CD14-positive monocyte (primary cell): ENCODE results near the gene FBXL2. TPM values are rescaled to one million over a fixed set of nuclear protein-coding genes. Genes with fewer than 3 reads are reported as not detected.

Experiments
- DNase-seq, 3 donors: peaks; one replicate each; pipeline ENCODE4 v3.0.0-alpha.2; 2011 to 2022
- H2AFZ ChIP-seq: 2 replicates; pipeline ENCODE4 v1.6.0; 2012; ENCODE audit warnings: mild to moderate bottlenecking, low read depth, low read length, inconsistent platforms; ENCODE audit not compliant: insufficient read depth, poor library complexity, severe bottlenecking
- H3K27ac ChIP-seq, 2 donors: 1 replicate in 1 of 2; 2 replicates in 1 of 2; pipeline ENCODE4 v1.5.1; 2012 to 2013; ENCODE audit warnings: low read length in 2 of 2, control low read depth in 1 of 2, inconsistent platforms in 1 of 2, low read depth in 1 of 2, mild to moderate bottlenecking in 1 of 2
- H3K27me3 ChIP-seq, 2 donors: one replicate each; pipeline versions ENCODE4 v1.6.0 to v1.6.1; 2011 to 2013; ENCODE audit warnings: low read length in 2 of 2; ENCODE audit not compliant: control insufficient read depth in 2 of 2, insufficient read depth in 2 of 2
- H3K36me3 ChIP-seq, 2 donors: replicated peaks in 1 of 2; 1 replicate in 1 of 2; 2 replicates in 1 of 2; pipeline versions ENCODE4 v1.5.1 to v1.6.1; 2012 to 2013; ENCODE audit warnings: low read length in 2 of 2, control low read depth in 1 of 2, inconsistent platforms in 1 of 2, mild to moderate bottlenecking in 1 of 2; ENCODE audit not compliant: insufficient read depth in 2 of 2, control insufficient read depth in 1 of 2
- H3K4me1 ChIP-seq, 2 donors: 1 replicate in 1 of 2; 2 replicates in 1 of 2; pipeline versions ENCODE4 v1.5.1 to v1.6.1; 2012 to 2013; ENCODE audit warnings: low read length in 2 of 2, control low read depth in 1 of 2, inconsistent platforms in 1 of 2, mild to moderate bottlenecking in 1 of 2, moderate library complexity in 1 of 2; ENCODE audit not compliant: insufficient read depth in 2 of 2, control insufficient read depth in 1 of 2
- H3K4me2 ChIP-seq: replicated peaks from 2 replicates; pipeline ENCODE3; 2012; ENCODE audit warnings: low read length, moderate library complexity, mild to moderate bottlenecking; ENCODE audit not compliant: poor library complexity, severe bottlenecking; ENCODE audit errors: extremely low read depth
- H3K4me3 ChIP-seq, 3 experiments: fragments of 200-600 bp in 1 of 3; sonication (generic) in 1 of 3; replicated peaks in 1 of 3; 1 replicate in 2 of 3; 2 replicates in 1 of 3; pipeline ENCODE4 v1.5.1; 2011 to 2013; ENCODE audit warnings: low read length in 3 of 3, mild to moderate bottlenecking in 3 of 3, control low read depth in 2 of 3, low read depth in 2 of 3, inconsistent platforms in 1 of 3, moderate library complexity in 1 of 3
- H3K79me2 ChIP-seq: 2 replicates; pipeline ENCODE4 v1.6.0; 2012; ENCODE audit warnings: mild to moderate bottlenecking, control low read depth, inconsistent platforms, low read length, moderate library complexity; ENCODE audit not compliant: insufficient read depth
- H3K9ac ChIP-seq: 2 replicates; pipeline ENCODE4 v1.6.0; 2017; ENCODE audit warnings: low read length, mild to moderate bottlenecking; ENCODE audit not compliant: insufficient read depth, poor library complexity, severe bottlenecking
- H3K9me3 ChIP-seq, 2 donors: replicated peaks in 1 of 2; 1 replicate in 1 of 2; 2 replicates in 1 of 2; pipeline versions ENCODE4 v1.5.1 to v1.6.1; 2012 to 2013; ENCODE audit warnings: low read length in 2 of 2, control low read depth in 1 of 2; ENCODE audit not compliant: control insufficient read depth in 1 of 2, insufficient read depth in 1 of 2
- H4K20me1 ChIP-seq: 2 replicates; pipeline ENCODE4 v1.6.0; 2012; ENCODE audit warnings: mild to moderate bottlenecking, low read length, control low read depth, moderate library complexity; ENCODE audit not compliant: insufficient read depth
- H3K27ac Mint-ChIP-seq, 7 donors: one replicate each; pipeline ENCODE4 v1.8.0; 2020; ENCODE audit warnings: mild to moderate bottlenecking in 7 of 7, mixed read lengths in 7 of 7, moderate library complexity in 6 of 7, inconsistent platforms in 2 of 7
- H3K27me3 Mint-ChIP-seq, 3 donors: one replicate each; pipeline ENCODE4 v1.8.0; 2021 to 2022; ENCODE audit warnings: low read depth in 3 of 3, mild to moderate bottlenecking in 3 of 3, mixed read lengths in 3 of 3, moderate library complexity in 3 of 3, inconsistent platforms in 1 of 3
- H3K36me3 Mint-ChIP-seq, 2 donors: one replicate each; pipeline ENCODE4 v1.8.0; 2020; ENCODE audit warnings: mixed read lengths in 2 of 2, inconsistent platforms in 1 of 2, mild to moderate bottlenecking in 1 of 2
- H3K4me1 Mint-ChIP-seq: one replicate; pipeline ENCODE4 v1.8.0; 2020; ENCODE audit warnings: mild to moderate bottlenecking, mixed read lengths
- H3K4me3 Mint-ChIP-seq, 2 donors: one replicate each; pipeline ENCODE4 v1.8.0; 2020; ENCODE audit warnings: mild to moderate bottlenecking in 2 of 2, mixed read lengths in 2 of 2, moderate library complexity in 1 of 2
- H3K9me3 Mint-ChIP-seq, 7 donors: one replicate each; pipeline ENCODE4 v1.8.0; 2020 to 2022; ENCODE audit warnings: mixed read lengths in 7 of 7, mild to moderate bottlenecking in 6 of 7, moderate library complexity in 6 of 7, inconsistent platforms in 2 of 7
- CTCF ChIP-seq: fragments of 200-600 bp; IDR thresholded peaks from one replicate; pipeline ENCODE4 v1.8.0; 2022; ENCODE audit warnings: antibody characterized with exemption, mild to moderate bottlenecking
- WGBS: methylation state at CpG from one replicate; pipeline ENCODE4 v1.1.5; 2013; ENCODE audit warnings: missing lambda C conversion rate; ENCODE audit not compliant: insufficient coverage; 5-methylcytosine and 5-hydroxymethylcytosine counted together
- intact Hi-C, 2 donors: fragments of 100-400 bp; cut with micrococcal nuclease; formaldehyde crosslinking; loops; one replicate each; pipeline versions ENCODE4 v1.15.0 to v1.15.1; 2023
- polyA plus RNA-seq, 3 donors: library from polyadenylated mRNA; depleted of rRNA in 1 of 3; unstranded in 2 of 3; stranded (reverse) in 1 of 3; fragments of 300-500 nt in 2 of 3; fragments of >200 nt in 1 of 3; fragmentation: Illumina TruSeq in 2 of 3; gene quantifications; 1 replicate in 2 of 3; 2 replicates in 1 of 3; pipeline ENCODE4 v1.2.3, GENCODE V29; 2012 to 2021

The FBXL2 gene
- polyA plus RNA-seq, 3 donors, result not detected

DNA sequence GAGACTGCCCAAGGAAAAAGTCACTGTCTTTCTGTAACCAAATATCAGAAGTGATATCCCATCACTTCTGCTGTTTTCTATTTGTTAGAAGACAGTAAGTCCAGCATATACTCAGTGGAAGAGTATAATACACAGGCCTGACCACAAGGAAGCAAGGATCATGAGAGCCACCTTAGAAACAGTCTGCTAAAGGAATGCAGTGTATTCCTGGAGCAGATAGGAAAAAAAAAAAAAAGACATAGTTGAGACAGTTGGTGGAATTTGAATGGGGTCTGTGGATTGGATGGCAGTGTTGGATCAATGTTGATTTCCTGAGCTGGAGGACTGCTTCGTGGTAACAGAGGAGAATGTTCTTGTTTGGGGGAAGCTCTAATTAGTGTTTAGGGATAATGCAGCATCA is 26.5 kb upstream of the FBXL2 start:
- Mint-ChIP-seq H3K27ac (no peak overlapping the region), H3K36me3 (no peaks in the 10 kb centered on the region), H3K9me3 (peaks cover 0 to 4% (median 2%) of the 10 kb centered on the region in 7 donors), H3K4me3 (no peak overlapping the region), H3K4me1 (no peaks in the 10 kb centered on the region), H3K27me3 (peaks cover 2 to 7% (median 4%) of the 10 kb centered on the region in 3 donors)
- Histone ChIP-seq H3K27me3 (no peaks in the 10 kb centered on the region), H4K20me1 (no peaks in the 10 kb centered on the region), H3K27ac (no peak overlapping the region), H3K4me2 (no peak overlapping the region), H3K9me3 (no peaks in the 10 kb centered on the region), H3K36me3 (no peaks in the 10 kb centered on the region), H3K4me3 (no peak overlapping the region), H3K4me1 (no peaks in the 10 kb centered on the region), H3K9ac (no peak overlapping the region), H3K79me2 (no peaks in the 10 kb centered on the region), H2AFZ (no peak overlapping the region)
- DNase-seq, result no peak
- no peak for TF ChIP-seq CTCF
- no CpG with 5 or more reads among the region's 1 CpG for WGBS
- intact Hi-C loops, result no loop called here

DNA sequence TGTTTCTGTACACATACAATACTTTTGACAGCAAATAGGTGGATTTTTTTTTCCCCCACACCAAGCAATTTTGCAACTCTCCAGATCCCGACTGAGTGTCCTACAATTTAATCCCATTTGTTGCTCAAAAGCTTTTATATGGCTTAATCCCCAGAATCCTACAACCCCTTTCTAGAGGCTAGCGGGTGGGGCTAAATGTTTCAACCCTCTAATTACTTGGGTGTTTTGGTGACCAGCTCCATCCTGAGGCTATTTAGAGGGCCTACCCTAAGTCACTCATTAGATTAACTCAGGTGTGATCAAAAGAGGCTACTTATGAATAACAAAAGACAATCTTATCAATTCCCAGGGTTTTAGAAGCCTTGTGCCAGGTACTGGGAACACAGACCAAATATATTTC is 21.0 kb upstream of the FBXL2 start:
- H3K27ac ChIP-seq, result no peak overlapping the region
- H3K36me3 ChIP-seq, result no peaks in the 10 kb centered on the region
- no CpG with 5 or more reads among the region's 2 CpGs for WGBS
- no peaks in the 10 kb centered on the region for H3K4me1 ChIP-seq
- no peak overlapping the region for H3K4me2 ChIP-seq
- Mint-ChIP-seq H3K36me3 (no peaks in the 10 kb centered on the region), H3K4me3 (no peak overlapping the region), H3K4me1 (no peaks in the 10 kb centered on the region), H3K9me3 (peaks cover 0 to 9% (median 2%) of the 10 kb centered on the region in 7 donors), H3K27me3 (peaks cover 2 to 6% (median 4%) of the 10 kb centered on the region in 3 donors), H3K27ac (no peak overlapping the region)
- H3K27me3 ChIP-seq, result no peaks in the 10 kb centered on the region
- no peaks in the 10 kb centered on the region for H3K79me2 ChIP-seq
- peaks cover 0 to 5% of the 10 kb centered on the region in 2 donors for H3K9me3 ChIP-seq
- DNase-seq, result no peak
- H3K9ac ChIP-seq, result no peak overlapping the region
- intact Hi-C loops, result no loop called here
- no peak overlapping the region for H3K4me3 ChIP-seq
- no peak overlapping the region for H2AFZ ChIP-seq
- no peaks in the 10 kb centered on the region for H4K20me1 ChIP-seq
- no peak for TF ChIP-seq CTCF
